Right kidney (tissue), 1 donor: ENCODE measurements around the gene SLC18A2.
"Not testable (repeated sequence)": the region's sequence is repeated elsewhere in the genome, so short reads cannot be mapped to it uniquely, and the experiment has no call there.

Source experiments
- DNase-seq: peaks from one replicate; pipeline ENCODE4 v3.0.0-alpha.2; 2016

Gene SLC18A2

DNA sequence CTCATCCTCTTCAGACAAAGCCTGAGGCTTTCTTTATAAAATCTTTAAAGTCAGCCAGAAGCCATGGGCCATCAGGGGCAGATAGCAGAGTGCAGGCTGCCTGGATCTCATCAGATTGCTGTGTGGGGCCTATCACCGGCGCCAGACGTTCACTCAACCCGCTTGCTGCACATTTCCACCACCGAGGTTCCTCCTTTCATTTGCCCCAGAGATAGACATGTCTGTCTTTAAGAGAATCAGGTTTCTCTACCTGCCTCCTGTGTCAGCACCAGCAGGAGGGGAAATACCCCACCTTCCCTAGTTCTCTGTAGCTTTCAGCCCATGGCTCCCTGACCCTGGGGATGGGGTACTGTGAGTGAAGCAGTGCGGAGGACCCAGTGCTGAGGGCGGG is 22.0 kb downstream of the SLC18A2 start:
- DNase-seq = no peak

DNA sequence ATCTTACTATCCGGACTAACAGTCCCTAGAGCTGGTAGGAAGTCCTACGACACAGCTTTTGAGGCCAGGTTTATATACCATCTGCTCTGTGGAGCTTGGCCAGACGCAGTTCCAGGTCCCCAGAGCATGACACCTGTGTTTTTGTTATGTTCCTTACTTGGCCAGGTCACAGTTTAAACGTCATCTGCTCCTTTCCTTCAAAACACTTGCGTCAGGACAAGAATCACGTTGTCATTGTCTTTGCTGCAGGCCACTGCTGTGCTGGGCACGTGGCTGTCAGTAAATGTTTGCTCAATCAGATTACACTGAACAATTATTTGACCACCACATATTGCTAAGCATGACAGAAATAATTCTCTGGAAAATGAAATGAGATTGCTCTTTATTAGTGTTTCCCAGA is 23.9 kb downstream of the SLC18A2 start:
- no peak for DNase-seq

DNA sequence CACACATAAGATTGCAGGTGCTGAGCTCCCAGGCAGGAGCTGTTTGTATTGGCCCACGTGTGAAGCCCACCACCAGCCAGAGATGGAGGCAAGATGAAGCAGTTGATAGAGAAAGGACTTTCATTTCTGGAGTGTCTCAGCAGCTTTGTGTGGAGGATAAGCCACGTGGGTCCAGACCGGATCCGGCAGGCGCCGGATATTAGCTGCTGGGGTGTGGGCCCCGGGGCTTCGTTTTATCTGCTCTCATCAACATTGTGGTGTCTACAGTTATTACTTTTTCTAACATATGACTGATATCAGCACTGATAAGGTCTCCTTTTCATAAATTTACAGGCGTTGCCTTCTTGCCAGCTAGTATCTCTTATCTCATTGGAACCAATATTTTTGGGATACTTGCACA is 25.5 kb downstream of the SLC18A2 start:
- DNase-seq = no peak

- no peak for DNase-seq
Measured at GRCh38 chr10:117266812-117267211, 25.9 kb downstream of the SLC18A2 start.

- DNase-seq = no peak
Measured at GRCh38 chr10:117268258-117268657, 27.3 kb downstream of the SLC18A2 start.

DNA sequence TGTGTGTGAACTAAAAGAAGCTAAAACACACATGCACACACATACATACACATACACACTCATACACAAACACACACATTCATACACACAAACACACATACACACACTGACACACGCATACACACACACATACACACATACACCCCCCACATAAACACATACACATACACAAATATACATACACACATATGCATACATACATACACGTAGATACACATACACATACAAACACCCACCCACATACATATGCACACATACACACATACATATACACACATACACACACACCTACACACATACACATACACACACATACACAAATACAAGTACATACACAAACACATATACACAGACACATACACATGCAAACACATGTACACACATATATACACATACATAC is 28.0 kb downstream of the SLC18A2 start:
- DNase-seq = no peak

DNA sequence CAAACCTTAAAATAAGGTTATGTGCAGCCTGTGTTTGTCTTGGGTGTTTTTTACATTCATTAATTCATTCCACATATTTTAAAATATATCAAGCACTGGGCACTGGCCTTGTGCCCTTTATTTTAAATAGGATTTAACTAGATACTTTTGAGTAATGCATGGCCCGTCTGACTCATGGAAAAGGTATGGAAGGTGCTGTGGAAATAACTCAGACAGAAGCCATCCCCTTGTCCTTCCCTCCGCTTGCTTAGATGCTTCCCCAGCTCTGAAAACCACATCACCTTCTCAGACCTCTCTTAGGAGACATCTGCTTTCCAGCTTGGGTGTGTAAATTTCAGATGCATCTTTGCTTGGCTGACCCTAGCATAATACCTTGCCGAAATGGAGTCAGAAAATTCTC is 30.5 kb downstream of the SLC18A2 start:
- DNase-seq = no peak

GRCh38 chr10:117272195-117273076 is 31.5 kb downstream of the SLC18A2 start:
- DNase-seq = no peak

DNA sequence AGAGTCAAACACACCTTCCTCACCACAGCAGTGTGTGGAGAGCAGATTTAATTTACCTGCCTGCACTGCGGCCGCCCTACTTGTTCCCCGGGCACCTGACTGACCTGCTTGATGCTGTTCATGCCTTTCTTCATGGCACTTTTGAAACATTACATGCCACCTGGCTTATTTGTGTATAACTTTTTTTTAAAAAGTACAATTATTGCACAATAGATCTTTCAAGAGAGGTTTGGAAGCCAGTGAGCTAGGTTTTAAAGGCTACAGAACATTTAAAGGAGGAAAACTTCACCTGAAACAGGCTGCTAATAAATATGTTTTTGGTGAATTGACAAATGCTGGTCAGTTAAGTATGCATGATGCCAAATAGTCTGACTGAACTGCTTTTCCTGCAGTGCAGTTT is 33.1 kb downstream of the SLC18A2 start:
- no peak for DNase-seq

- no peak for DNase-seq
Measured at GRCh38 chr10:117274509-117274908, 33.6 kb downstream of the SLC18A2 start.

DNA sequence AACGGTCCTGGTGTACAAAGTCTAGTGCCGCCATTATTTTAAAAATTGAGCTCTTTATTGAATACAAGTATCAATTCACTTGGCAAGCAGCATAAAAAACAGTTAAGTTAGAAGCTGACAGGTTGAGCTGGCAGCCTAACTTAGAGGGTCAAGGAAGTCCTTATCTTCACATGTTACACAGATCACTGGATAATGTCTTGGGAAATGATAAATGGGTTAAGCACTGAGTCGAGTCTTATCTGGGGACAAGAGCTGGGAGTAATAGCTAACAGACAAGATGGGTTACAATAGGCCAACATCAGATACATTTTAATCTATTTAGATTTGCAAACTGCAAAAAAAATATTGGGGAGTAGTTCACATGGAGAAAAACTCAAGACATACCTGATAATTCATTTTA is 34.2 kb downstream of the SLC18A2 start:
- DNase-seq = no peak

DNA sequence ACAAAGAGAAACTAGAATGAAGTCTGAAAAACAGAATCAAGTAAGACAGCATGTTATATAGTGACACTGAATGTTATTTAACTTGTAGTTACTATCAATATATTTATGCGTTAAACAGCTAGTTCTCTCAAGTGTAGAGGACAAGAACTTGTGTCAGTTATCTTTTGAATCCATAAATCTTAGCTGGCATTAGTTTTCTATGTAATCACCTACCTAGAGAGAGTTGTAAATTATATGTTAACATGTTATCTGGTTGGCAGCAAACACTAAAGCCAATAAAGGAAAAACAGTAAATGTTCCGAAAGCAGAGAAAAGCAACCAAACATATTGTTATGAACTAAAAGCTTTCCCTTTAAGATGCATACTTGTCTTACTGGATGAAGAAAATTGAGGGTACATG is 36.8 kb downstream of the SLC18A2 start:
- no peak for DNase-seq

DNA sequence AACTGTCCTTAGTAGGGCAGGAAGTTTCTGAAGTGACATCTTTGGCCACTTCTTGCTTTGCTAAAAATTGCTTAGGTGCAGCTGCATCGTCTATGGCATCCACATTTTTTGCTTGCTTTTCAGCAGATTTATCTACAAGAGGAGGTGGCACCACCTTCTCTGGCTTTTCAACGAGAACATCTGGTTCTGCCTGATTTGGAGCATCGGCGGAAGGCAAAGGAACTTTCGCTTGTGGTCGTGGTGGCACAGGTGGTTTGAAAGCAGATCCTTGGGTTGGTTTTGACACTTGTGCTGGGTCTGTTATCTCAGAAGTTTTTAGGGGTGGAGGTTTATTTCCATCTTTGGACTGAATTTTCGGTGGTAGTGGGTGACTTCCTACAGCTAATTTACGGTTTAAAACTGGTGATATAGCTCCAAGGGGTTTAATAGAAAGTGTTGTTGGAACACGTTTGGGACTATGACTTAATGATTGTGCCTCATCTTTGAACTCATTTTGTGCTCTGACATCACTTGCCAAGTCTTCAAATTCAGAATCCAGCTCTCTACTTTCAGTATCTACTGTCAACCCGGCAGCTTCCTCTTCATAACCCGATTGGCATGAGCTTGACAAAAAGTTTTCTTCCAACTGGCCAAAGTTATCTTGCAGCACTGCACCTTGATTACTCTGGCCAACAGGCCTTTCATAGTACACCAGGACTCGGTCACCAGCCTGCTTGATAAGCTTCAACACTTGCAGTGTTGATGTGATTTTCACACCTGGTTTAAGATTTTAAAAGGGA is 44.0 kb downstream of the SLC18A2 start:
- DNase-seq = no peak

GRCh38 chr10:117290872-117291271 is 50.0 kb downstream of the SLC18A2 start:
- not testable (repeated sequence) for DNase-seq

DNA sequence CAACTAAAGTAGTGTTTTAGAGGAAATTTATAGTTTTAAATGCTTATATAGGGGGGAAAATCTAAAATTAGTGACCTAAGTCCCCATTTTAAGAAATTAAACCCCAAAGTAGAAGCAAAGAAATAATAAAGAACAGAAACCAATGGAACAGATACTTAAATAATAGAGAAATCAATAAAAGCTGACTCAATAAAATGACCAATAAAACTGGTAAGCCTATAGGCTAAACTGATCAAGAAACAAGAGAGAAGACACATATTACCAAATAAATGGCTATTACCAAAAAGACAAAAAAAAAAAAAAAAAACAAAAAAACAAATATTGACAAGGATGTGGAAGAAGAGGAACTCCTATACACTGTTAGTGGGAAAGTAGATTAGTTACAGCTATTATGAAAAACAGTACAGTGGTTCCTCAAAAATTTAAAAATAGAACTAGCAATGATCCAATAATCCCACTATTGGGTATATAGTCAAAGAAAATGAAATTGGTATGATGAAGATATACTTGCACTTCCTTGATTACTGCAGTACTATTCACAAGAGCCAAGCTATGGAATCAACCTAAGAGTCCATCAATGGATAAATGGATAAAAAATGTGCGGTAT is 53.2 kb downstream of the SLC18A2 start:
- DNase-seq = no peak

DNA sequence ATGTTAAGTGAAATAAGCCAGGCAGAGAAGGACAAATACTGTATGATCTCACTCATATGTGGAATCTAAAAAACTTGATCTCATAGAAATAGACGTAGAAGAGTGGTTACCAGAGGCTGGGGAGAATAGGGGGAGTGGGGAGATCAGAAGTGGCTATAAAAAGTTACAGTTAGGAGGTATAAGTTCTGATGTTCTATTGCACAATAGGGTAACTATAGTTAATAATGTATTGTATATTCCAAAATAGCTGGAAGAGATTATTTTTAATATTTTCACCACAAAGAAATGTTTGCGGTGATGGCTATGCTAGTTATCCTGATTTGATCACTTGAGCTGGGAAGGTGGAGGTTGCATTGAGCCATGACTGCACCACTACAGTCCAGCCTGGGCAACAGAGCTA is 53.8 kb downstream of the SLC18A2 start:
- no peak for DNase-seq

DNA sequence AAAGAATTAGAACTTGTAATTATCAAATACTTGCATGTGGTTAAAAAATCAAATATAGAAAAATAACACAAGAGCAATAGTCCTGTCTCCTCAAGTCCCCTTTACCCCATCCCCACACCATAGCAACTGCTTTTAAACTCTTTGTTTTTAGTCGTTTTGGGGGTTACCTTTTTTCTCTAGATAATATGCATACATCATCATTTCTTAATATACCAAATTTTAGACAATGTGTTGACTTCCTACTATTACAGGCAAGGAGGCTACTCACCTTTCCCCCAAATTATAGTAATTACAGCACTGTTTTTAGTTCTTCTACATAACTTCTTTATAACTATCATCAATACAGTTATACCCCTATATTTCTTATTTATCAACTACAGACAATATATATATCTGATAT is 57.3 kb downstream of the SLC18A2 start:
- DNase-seq = no peak

DNA sequence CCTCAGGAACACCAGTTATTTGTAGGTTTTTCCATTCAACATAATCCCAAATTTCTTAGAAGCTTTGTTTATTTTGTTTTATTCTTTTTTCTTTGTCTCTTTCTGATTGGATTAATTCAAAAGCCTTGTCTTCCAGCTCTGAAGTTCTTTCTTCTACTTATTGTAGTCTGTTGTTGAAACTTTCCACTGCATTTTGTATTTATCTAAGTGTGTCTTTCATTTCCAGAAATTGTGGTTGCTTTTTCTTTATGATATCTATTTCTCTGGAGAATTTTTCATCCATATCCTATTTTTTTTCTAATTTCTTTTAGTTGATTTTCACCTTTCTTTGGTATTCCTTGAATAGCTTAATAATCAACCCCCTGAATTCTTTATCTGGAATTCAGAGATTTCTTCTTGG is 58.5 kb downstream of the SLC18A2 start:
- DNase-seq = no peak

DNA sequence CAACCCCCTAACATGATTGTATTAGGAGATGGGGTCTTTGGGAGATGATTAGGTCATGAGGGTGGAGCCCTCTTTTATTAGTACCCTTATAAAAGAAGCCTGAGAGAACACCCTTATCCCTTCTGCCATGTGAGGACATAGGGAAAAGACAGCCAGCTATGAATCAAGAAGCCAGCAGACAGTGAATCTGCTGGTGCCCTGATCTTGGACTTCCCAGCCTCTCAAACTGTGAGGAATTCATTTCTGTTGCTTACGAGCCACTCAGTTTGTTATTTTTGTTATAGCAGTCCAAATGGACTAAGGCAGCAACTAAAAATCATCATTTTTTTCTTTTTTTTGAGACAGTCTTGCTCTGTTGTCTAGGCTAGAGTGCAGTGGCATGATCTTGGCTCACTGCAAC is 59.8 kb downstream of the SLC18A2 start:
- DNase-seq = no peak

DNA sequence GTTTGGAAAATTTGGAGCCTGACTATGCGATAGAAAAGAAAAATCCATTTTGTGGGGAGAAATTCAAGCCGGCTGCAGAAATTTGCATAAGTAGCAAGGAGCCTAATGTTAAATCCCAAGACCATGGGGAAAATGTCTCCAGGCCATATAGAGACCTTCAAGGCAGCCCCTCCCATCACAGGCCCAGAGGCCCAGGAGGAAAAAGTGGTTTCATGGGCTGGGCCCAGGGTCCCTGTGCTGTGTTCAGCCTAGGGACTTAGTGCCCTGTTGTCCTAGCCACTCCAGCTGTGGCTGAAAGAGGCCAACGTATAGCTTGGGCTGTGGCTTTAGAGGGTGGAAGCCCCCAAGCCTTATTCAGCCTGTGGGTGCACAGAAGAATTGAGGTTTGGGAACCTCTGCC is 62.5 kb downstream of the SLC18A2 start:
- DNase-seq = not testable (repeated sequence)

GRCh38 chr10:117306674-117307073 is 65.8 kb downstream of the SLC18A2 start:
- no peak for DNase-seq

GRCh38 chr10:117311261-117311660 is 70.3 kb downstream of the SLC18A2 start:
- DNase-seq = no peak

- DNase-seq = no peak
Measured at GRCh38 chr10:117312430-117312829, 71.5 kb downstream of the SLC18A2 start.
